ENCODE results near the gene P2RX4. TPM values are rescaled to one million over a fixed set of nuclear protein-coding genes. Genes with fewer than 3 reads are reported as not detected.

The P2RX4 gene
- total and polyA plus RNA-seq, 2 of the 13 experiments (the other 11 are each of a cell fraction or from before 2014, with no cell fraction given): 13.8 to 30.8 TPM

- TF ChIP-seq NFAT5 (CRISPR knock-in tag; IDR thresholded peaks at IDR 0.05) (peak; percentile 55; the same call in 1 of the 2 replicates), CHD2 (IDR thresholded peaks at IDR 0.05; ENCODE audit: low read depth, low read length) (no peak), ZBTB2 (CRISPR knock-in tag; IDR thresholded peaks at IDR 0.05; ENCODE audit: low read depth) (peak; percentile 50), U2AF1 (optimal IDR thresholded peaks at IDR 0.05; ENCODE audit: low read depth, low read length) (no peak), TAF15 (IDR thresholded peaks at IDR 0.05; ENCODE audit: low read depth, low read length, poor library complexity, severe bottlenecking) (no peak), ZNF207 (IDR thresholded peaks at IDR 0.05; ENCODE audit: borderline replicate concordance) (no peak), REL (CRISPR knock-in tag; conservative IDR thresholded peaks at IDR 0.05) (0 out of 2 replicates have a peak, but pooled peaks have one; percentile 58), KLF6 (CRISPR knock-in tag; IDR thresholded peaks at IDR 0.05) (peak; percentile 84; the same call in 1 of the 2 replicates), HOMEZ (CRISPR knock-in tag; IDR thresholded peaks at IDR 0.05; ENCODE audit: low read depth) (0 out of 2 replicates have a peak, but pooled peaks have one; percentile 27), CERS6 (CRISPR knock-in tag; IDR thresholded peaks at IDR 0.05) (no peak; the same call in 1 of the 2 replicates), ATRX (CRISPR knock-in tag; IDR thresholded peaks at IDR 0.05; ENCODE audit: borderline replicate concordance) (no peak), MBD4 (IDR thresholded peaks at IDR 0.05; ENCODE audit: borderline replicate concordance, low read length) (no peak), KAT8 (CRISPR knock-in tag; IDR thresholded peaks at IDR 0.05) (peak; percentile 68), LBX2 (CRISPR knock-in tag; IDR thresholded peaks at IDR 0.05; ENCODE audit: borderline replicate concordance) (peak; percentile 86; the same call in 1 of the 2 replicates), MED13 (CRISPR knock-in tag; IDR thresholded peaks at IDR 0.05) (no peak; the same call in none of the 2 replicates), PCBP1 (IDR thresholded peaks at IDR 0.05; ENCODE audit: borderline replicate concordance, low read depth, low read length) (no peak), LCORL (IDR thresholded peaks at IDR 0.05) (no peak), LCORL (CRISPR knock-in tag; IDR thresholded peaks at IDR 0.05) (peak; percentile 36; the same call in 1 of the 2 replicates), PITX1 (CRISPR knock-in tag; IDR thresholded peaks at IDR 0.05) (no peak)
These were observed at the start of gene P2RX4 (continued) for GRCh38 chr12:121209624-121210572.
